NB4 (cell line): ENCODE measurements around the gene SLC30A10.

Experiments
- POLR2A ChIP-seq: IDR thresholded peaks from 2 replicates; pipeline ENCODE4 v1.6.1; 2011; ENCODE audit warnings: mild to moderate bottlenecking; ENCODE audit not compliant: insufficient read length; ENCODE audit errors: extremely low read depth
- TF ChIP-seq, protein P1 (sequence below): IDR thresholded peaks from one replicate; pipeline ENCODE4 v1.5.1; 2012; ENCODE audit warnings: low read depth, low read length
- TF ChIP-seq, protein P2 (sequence below): IDR thresholded peaks from 2 replicates; pipeline ENCODE4 v1.6.1; 2011; ENCODE audit warnings: low read depth, low read length

- TF ChIP-seq, protein P1, sequence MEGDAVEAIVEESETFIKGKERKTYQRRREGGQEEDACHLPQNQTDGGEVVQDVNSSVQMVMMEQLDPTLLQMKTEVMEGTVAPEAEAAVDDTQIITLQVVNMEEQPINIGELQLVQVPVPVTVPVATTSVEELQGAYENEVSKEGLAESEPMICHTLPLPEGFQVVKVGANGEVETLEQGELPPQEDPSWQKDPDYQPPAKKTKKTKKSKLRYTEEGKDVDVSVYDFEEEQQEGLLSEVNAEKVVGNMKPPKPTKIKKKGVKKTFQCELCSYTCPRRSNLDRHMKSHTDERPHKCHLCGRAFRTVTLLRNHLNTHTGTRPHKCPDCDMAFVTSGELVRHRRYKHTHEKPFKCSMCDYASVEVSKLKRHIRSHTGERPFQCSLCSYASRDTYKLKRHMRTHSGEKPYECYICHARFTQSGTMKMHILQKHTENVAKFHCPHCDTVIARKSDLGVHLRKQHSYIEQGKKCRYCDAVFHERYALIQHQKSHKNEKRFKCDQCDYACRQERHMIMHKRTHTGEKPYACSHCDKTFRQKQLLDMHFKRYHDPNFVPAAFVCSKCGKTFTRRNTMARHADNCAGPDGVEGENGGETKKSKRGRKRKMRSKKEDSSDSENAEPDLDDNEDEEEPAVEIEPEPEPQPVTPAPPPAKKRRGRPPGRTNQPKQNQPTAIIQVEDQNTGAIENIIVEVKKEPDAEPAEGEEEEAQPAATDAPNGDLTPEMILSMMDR = no peak
- TF ChIP-seq POLR2A = no peak
- TF ChIP-seq, protein P2, sequence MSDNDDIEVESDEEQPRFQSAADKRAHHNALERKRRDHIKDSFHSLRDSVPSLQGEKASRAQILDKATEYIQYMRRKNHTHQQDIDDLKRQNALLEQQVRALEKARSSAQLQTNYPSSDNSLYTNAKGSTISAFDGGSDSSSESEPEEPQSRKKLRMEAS = no peak
Measured at GRCh38 chr1:219954736-219955421, 26.5 kb upstream of the SLC30A10 start.
